H7 (cell line): Measurements from ENCODE around the gene PPIP5K1. TPM values are rescaled to one million over a fixed set of nuclear protein-coding genes. Genes with fewer than 3 reads are reported as not detected.
"Not testable (repeated sequence)": the region's sequence is repeated elsewhere in the genome, so short reads cannot be mapped to it uniquely, and the experiment has no call there.

Experiments used
- DNase-seq: peaks from one replicate; pipeline ENCODE4 v3.0.0; 2012
- H3K27me3 ChIP-seq: 2 replicates; pipeline ENCODE4 v1.6.0; 2011; ENCODE audit warnings: mild to moderate bottlenecking, low read length; ENCODE audit not compliant: control insufficient read depth, insufficient read depth
- H3K36me3 ChIP-seq: replicated peaks from 2 replicates; pipeline ENCODE4 v1.5.1; 2011; ENCODE audit warnings: low read length; ENCODE audit not compliant: control insufficient read depth, insufficient read depth
- H3K4me3 ChIP-seq: 2 replicates; pipeline ENCODE4 v1.5.1; 2011; ENCODE audit warnings: low read depth, mild to moderate bottlenecking, control low read depth, low read length, moderate library complexity; ENCODE audit not compliant: insufficient read depth
- total RNA-seq: library from RNA; depleted of rRNA; stranded (reverse); fragments of >200 nt; shearing (Covaris generic); gene quantifications from 2 replicates; pipeline ENCODE4 v1.2.3, GENCODE V29; 2014

Gene PPIP5K1
- total RNA-seq, 1 experiment from 2014 or later = 10.5 TPM

DNA sequence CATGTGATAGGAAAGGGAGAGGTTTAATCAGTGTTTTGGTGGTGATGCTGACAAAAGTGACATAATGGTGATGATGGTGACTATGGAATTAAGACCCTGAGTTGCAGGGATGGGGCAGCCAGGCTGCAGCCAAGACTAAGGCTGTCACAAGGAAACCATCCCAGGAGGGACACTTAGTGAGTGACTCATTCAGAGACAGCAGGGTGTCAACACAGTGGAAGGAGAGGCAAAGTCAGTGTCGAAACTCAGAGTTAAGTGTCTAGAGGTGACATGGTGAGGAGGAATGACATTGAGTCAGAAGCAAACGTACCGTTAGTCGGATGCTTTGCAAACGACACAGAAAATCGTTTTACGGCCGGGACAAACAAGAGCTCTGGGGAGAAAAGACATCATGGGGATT is 26.2 kb downstream of the PPIP5K1 start:
- H3K36me3 ChIP-seq = not testable (repeated sequence)

DNA sequence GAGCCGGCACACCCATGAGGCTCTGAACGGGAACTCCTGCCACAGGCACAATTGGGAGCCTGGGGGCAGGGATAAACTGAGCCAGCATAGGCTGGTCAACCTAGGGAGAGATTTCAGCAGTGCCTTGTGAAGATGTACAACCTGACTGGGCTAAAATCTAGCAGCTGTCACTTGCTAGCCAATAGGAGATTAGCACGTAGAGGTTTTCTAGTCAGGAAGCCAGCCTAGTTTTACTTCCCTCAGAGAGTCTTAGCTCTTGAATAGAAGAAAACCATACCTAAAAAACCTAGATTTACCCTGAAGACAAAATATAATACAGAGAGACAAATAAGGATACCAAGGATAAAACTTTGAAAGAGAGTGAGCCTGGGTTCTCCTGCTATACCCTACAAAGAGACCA is 27.3 kb downstream of the PPIP5K1 start:
- DNase-seq, H3K4me3 ChIP-seq, H3K36me3 ChIP-seq, H3K27me3 ChIP-seq: not testable (repeated sequence)

More for the DNA sequence above, 26.2 kb downstream of the PPIP5K1 start:
- H3K4me3 ChIP-seq, DNase-seq, H3K27me3 ChIP-seq: not testable (repeated sequence)

DNA sequence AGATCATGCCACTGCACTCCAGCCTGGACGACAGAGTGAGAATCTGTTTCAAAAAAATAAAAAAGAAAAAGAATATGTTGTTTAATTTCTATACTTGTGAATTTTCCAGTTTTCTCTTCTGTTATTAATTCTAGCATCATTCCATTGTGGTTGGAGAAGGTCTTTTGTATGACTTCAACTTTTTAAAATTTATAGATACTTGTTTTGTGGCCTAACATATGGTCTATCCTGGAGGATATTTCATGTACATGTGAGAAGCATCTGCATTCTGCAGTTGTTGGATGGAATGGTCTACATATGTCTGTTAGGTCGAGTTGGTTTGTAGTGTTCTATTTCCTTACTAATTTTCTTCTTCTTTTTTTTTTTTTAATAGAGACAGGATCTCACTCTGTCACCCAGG is 37.0 kb downstream of the PPIP5K1 start:
- no peak for DNase-seq
- no peak overlapping the region for H3K4me3 ChIP-seq
- no peaks in the 10 kb centered on the region for H3K27me3 ChIP-seq
- H3K36me3 ChIP-seq = no peaks in the 10 kb centered on the region; the same call in 1 of the 2 replicates

DNA sequence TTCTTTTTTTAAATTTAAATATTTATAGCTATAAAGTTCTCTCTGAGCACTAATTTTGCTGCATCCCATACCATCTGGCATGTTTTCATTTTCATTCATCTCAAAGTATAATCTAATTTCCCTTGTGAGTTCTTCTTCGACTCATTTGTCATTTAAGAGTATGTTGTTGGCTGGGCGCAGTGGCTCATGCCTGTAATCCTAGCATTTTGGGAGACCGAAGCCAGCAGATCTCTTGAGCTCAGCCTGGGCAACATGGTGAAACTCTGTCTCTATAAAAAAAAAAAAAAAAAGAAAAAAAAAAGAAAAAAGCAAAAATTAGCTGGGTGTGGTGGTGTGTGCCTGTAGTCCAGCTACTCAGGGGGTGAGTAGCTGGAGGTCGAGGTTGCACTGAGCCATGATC is 37.8 kb downstream of the PPIP5K1 start:
- no peak for DNase-seq
- H3K27me3 ChIP-seq = no peaks in the 10 kb centered on the region
- H3K36me3 ChIP-seq = no peaks in the 10 kb centered on the region; the same call in 1 of the 2 replicates
- H3K4me3 ChIP-seq = no peak overlapping the region

DNA sequence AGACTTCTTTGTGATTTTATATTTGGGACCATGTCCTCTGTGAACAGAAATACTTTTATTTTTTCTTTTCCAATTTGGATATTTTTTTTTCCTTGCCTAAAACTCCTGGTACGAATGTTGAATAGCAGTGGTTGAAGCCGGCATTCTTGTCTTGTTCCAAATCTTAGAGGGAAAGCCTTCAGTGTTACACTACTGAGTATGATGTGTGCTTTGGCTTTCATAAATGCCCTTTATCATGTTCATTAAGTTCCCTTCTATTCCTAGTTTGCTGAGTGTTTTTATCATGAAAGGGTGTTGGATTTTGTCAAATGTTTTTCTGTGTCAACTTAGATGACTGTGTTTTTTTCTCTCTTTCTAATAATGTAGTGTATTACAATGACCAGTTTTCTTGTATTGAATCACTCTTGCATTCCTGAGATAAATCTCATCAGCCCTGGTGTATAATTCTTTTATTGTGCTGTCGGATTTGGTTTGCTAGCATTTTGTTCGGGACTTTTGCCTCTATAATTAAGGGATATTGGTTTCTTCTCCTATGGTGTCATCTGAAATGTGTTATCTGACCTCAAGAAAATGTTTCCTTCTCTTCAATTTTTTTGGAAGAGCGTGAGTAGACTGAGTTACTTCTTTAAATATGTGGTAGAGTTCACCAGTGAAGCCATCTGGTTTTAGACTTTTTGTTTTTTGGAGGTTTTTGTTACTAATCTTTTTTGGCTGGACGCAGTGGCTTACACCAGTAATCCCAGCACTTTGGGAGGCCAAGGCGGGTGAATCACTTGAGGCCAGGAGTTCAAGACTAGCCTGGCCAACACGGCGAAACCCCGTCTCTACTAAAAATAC is 39.3 kb downstream of the PPIP5K1 start:
- H3K4me3 ChIP-seq = no peak overlapping the region
- no peaks in the 10 kb centered on the region for H3K27me3 ChIP-seq
- H3K36me3 ChIP-seq = no peaks in the 10 kb centered on the region; the same call in 1 of the 2 replicates
- no peak for DNase-seq

- Histone ChIP-seq H3K4me3 (no peak overlapping the region), H3K36me3 (no peaks in the 10 kb centered on the region; the same call in 1 of the 2 replicates), H3K27me3 (no peaks in the 10 kb centered on the region)
- DNase-seq = no peak
Measured at GRCh38 chr15:43547539-43547938, 42.5 kb downstream of the PPIP5K1 start.

DNA sequence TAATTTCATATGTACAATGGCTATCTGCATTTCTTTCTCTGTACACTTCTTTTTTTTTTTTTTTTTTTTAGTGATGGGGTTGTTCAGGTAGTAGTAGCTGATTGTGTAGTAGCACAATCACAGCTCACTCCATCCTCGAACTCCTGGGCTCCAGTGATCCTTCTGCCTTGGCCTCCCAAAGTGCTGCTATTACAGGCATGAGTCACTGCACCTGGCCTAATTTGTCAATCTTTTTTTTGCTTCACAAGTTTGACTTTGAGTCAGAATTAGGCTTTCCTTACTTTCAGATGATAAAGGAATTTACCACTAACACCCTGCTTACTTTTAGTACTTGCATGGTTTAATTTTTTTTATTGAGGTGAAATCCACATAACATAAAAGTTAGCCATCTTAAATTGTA is 44.6 kb downstream of the PPIP5K1 start:
- Histone ChIP-seq H3K4me3 (no peak overlapping the region), H3K27me3 (no peaks in the 10 kb centered on the region), H3K36me3 (no peaks in the 10 kb centered on the region)
- DNase-seq = no peak

DNA sequence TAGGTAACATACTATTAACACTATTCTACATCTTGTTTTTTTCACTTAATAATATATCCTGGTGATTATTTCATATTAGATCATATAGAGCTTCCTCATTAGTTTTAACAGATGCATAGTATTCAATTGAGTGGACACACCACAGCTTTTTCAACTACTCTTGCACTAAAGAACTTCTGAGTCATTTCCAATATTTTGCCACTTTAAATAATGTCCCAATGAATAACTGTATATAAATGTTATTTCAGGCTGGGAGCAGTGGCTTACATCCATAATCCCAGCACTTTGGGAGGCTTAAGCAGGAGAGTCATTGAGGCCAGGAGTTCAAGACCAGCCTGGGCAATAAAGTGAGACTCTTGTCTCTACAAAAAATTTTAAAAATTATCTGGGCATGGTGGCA is 45.7 kb downstream of the PPIP5K1 start:
- no peaks in the 10 kb centered on the region for H3K36me3 ChIP-seq
- no peak overlapping the region for H3K4me3 ChIP-seq
- H3K27me3 ChIP-seq = no peaks in the 10 kb centered on the region
- DNase-seq = no peak

- no peaks in the 10 kb centered on the region for H3K27me3 ChIP-seq
- no peak overlapping the region for H3K4me3 ChIP-seq
- no peak for DNase-seq
Measured at GRCh38 chr15:43541785-43542184, 48.2 kb downstream of the PPIP5K1 start.

GRCh38 chr15:43538091-43538490 is 51.9 kb downstream of the PPIP5K1 start:
- H3K27me3 ChIP-seq = no peaks in the 10 kb centered on the region

More at GRCh38 chr15:43541785-43542184, 48.2 kb downstream of the PPIP5K1 start:
- no peaks in the 10 kb centered on the region for H3K36me3 ChIP-seq

GRCh38 chr15:43534897-43535296 is 55.1 kb downstream of the PPIP5K1 start:
- Histone ChIP-seq H3K27me3 (no peaks in the 10 kb centered on the region), H3K36me3 (peaks cover 1% of the 10 kb centered on the region; the same call in 1 of the 2 replicates), H3K4me3 (no peak overlapping the region)
- DNase-seq = no peak

More at GRCh38 chr15:43538091-43538490, 51.9 kb downstream of the PPIP5K1 start:
- no peak overlapping the region for H3K4me3 ChIP-seq
- peaks cover 1% of the 10 kb centered on the region; the same call in 1 of the 2 replicates for H3K36me3 ChIP-seq
- DNase-seq = no peak

GRCh38 chr15:43532826-43533225 is 57.2 kb downstream of the PPIP5K1 start:
- not testable (repeated sequence) for DNase-seq, H3K27me3 ChIP-seq, H3K4me3 ChIP-seq, H3K36me3 ChIP-seq

DNA sequence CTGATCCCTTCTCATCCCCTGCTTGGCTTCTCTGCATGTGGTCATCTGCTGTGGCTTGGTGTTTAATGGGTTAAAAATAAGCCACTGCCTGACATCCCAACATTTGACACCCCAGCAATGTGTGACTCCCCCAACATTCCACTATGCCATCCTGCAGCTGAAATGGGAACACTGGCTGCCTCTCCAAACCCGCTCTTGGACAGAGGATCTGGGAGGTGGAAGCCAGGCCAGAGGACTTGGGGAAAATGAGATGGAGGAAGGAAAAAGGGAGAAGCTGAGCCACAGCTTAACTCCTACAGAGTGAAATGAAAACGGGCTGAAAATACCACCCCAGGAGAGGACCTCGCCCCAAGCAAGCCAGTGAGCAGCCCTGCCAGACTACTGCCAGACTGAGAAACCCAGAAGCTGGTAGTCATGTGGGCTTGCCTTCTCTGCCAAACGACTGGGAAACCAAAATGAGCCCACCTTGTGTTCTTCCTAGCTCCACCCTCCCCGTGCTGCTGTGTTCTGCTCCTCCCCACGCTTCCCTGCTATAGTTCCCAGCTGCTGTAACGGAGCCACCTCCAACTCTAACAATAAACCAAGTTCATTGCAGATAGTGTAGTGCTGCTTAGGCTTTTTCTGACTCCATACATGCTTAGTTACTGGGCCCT is 58.9 kb downstream of the PPIP5K1 start:
- no peaks in the 10 kb centered on the region for H3K27me3 ChIP-seq
- no peak overlapping the region for H3K4me3 ChIP-seq
- peaks cover 1% of the 10 kb centered on the region; the same call in 1 of the 2 replicates for H3K36me3 ChIP-seq
- peak; percentile 62 for DNase-seq

GRCh38 chr15:43529587-43530345 is 60.2 kb downstream of the PPIP5K1 start:
- Histone ChIP-seq H3K36me3 (peaks cover 1% of the 10 kb centered on the region; the same call in 1 of the 2 replicates), H3K27me3 (no peaks in the 10 kb centered on the region), H3K4me3 (no peak overlapping the region)
- no peak for DNase-seq
